Measurements from ENCODE around the gene NUAK1.

Gene NUAK1

DNA sequence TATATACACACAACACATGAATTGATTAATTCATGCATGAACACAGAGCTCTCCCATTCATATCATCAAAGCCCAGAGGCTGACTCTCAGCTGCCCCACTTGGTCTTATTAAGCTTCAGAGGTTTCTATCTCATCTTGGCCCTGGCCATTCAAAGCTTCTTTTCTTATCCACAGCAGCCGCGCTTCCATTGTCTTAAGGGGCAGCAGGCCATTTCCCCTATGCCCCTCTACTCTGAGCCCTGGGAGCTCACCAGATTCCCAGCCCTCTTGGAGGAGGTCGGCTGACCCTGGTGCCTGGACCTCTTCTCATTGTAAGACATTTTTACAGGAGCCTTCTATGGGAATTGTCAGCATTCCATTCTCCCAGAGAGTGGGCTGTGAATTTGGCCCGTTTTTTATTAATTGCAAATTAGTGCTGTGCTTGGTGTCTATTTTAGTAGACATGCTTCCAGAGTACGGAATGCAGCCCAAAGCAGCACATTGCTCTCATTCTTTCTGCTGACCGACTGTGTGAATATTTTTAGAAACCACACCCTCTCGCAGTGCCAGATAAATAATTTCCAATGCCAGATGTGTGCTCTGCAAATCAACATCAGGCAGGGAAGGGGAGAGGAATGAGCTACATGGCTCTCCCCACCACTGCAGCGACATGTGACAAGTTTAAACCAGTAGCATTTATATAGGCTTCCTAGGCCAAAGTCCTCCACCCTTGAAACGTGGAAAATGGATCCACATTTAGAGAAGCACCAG lies 58.5 kb downstream of the NUAK1 start:
- no peak for DNase-seq

- DNase-seq: no peak
Observed at GRCh38 chr12:106079148-106079738, 59.5 kb downstream of the NUAK1 start.

DNA sequence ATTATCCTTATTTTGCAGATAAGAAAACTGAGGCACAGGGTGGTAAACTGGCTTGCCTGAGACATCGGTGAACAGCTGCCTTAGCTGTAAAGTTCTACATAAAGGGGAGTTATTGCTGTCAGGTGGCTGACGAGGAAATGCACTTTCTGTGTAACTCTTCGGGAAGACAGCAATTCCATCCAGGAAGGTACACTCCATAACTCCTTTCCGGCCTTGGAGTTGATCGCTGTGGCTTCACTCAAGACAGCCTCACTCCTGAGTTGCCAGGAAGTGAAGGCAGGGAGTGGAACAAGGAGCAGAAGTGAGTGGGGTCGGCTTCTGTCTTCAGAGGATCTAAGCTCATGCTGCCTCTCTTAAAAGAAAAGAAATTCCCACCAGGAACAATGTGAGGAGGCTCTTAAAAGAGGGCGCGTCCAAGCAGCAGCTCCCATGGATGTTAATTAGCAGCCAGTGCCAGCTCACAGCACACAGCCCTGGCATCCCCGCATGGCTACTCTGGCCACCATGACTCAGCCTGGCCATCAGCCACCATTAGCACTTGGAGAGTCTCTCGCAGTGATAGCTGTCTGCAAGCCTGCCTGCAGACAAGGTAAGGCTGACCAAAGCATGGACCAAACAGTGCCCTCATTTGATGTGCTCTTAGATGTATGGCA lies 60.3 kb downstream of the NUAK1 start:
- DNase-seq: peak; percentile 60 to 85

- DNase-seq: no peak
Observed at GRCh38 chr12:106074706-106075392, 63.9 kb downstream of the NUAK1 start.

GRCh38 chr12:106074361-106074705 lies 64.4 kb downstream of the NUAK1 start:
- DNase-seq: no peak

- DNase-seq: no peak
Observed at GRCh38 chr12:106073179-106073578, 65.6 kb downstream of the NUAK1 start.

DNA sequence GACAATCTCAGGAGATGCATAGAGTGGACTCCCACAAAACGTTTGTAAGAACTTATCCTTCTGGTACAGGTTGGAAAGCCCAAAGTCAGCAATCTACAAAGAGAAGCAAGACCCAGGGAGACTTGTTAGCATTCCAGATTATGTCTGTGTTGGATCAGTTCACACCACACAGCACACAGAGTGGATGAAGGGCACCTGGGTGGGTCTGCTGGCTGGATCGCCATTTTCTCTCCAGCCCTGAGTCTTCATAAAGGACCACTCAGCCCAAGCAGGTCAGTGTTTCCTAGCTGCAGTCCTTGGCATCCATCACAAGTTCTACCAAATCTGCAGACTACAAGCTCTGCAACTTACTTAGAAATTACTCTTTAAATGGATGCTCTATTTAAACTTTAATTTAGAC lies 66.0 kb downstream of the NUAK1 start:
- no peak for DNase-seq

- DNase-seq: no peak
Observed at GRCh38 chr12:106071686-106072085, 67.1 kb downstream of the NUAK1 start.

GRCh38 chr12:106070611-106071010 lies 68.1 kb downstream of the NUAK1 start:
- DNase-seq: no peak

DNA sequence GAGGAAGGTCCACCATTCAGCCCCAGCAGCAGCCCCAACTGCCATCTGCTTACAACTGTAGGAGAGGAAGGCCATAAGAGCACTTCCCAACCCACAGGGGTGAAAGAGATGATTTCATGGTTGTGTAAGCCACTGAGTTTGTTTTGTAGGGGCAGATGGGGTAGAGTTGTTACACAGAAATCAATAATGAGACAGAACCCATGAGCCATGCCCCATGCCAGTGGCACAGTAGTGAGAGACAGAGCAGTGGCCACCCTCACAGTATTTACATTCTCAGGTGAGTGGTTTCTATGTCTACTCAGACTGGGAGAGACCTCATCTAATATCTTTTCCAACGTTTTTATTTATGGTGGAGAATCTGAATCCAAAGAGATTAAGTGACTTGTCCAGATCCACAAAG lies 68.6 kb downstream of the NUAK1 start:
- no peak for DNase-seq

DNA sequence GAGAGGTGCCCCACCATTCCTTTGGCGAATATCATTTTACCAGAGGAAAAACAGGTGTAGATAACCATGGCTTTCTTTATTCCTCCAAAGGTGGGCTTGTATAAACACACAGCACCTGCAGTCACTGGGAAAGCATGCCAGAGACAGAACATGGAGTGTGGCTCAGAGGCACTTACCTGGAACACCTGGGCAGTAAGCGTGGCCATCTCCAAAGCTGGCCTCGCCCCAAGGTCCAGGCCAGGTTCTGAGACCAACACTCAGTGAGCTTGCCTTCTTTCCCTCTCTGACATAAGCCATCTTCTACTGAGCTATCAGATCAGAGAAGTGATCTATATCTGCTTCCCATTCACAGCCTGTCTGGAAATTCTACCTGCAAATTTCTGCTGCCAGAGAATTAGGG lies 70.5 kb downstream of the NUAK1 start:
- DNase-seq: no peak

DNA sequence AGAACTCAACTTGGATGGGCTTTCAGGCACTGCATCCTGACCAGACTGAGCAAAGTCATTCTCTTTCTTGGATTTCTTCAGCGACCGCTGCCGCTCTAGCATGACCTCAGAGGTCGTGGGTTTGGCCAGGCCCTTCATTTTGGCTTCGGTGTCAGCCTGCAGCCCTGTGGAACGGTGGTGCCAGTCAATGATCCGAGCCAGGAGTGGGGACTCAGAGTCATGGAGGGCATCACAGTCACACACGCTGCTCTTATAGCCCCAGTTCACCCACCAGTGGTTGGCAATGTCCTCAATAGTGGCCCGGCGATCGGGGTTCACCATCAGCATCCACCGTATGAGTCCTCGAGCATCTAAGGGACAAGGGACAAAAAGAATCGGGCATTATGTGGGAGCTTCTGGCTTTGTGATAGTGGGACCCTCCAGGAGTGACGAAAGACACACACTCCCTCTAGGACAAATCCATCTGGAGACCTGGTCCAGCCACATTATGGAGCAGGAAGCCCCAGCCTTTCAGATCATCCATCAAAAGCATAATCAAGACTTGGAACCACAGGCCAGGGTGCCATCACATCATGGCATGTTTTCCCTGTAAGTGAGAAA lies 71.0 kb downstream of the NUAK1 start:
- DNase-seq: no peak

DNA sequence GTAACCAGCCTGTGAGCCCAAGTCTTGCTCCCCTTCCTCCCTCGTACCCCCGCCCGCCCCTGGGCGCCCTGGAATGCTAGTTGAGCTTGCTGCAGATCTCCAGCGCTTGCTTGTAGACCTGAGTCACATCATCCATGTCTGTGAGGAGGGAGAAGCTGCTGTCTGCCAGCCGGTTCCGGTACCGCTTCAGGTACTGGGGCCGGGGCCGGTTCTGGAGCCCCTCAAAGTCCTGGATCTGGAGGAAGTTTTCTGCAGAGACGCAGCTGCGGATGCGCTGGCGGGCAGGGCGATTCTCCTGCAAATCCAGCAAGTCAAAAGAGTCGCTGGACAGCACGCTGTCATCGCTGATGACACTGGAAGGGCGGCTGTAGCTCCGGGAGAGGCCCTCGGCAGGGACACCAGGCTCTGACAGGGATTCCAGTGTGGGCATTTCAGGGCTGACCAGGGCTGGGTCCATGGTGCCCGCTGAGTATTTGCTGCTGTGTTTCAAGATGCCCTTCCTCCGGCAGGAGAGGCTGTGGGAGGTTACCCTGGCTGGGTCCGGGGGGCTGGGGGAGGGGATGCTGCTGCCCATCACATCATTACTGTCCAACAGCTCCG lies 71.9 kb downstream of the NUAK1 start:
- no peak for DNase-seq

- no peak for DNase-seq
Observed at GRCh38 chr12:106066051-106066705, 72.6 kb downstream of the NUAK1 start.

GRCh38 chr12:106065506-106065905 lies 73.2 kb downstream of the NUAK1 start:
- DNase-seq: no peak

DNA sequence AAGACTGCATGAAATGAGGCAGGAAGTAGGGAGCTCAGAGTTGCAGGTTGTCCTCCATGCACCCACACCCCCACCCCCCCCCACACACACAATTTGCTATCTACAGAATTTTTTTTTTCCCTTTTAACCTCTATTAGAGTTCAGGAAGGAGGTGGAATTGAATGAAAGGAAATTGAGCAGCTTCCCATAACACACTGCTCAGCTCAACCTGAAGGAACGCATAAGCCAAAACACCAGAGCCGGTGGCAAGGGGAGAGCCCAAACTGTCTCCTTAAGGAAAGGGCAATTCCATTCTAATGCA lies 74.1 kb downstream of the NUAK1 start:
- no peak for DNase-seq

- DNase-seq: no peak
Observed at GRCh38 chr12:106063826-106064720, 74.7 kb downstream of the NUAK1 start.

DNA sequence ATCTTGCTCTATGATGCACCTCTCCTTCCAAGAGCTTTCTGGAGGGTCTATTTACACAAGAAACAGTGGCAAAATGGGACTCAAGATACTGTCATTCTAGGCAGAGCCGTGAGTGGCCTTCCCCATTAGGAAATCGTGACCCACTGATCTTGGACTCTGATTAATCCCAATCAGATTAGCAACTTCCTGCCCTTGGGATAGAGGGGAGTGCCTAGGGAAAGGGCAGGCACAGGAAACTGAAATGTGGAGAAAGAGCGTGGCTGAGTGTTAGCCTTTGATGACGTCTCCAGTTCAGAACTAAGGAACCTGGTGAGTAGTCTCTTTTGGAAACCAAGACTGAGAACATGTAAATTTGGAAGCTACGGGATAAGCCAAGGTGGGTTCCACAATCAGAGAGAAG lies 76.1 kb downstream of the NUAK1 start:
- DNase-seq: no peak

DNA sequence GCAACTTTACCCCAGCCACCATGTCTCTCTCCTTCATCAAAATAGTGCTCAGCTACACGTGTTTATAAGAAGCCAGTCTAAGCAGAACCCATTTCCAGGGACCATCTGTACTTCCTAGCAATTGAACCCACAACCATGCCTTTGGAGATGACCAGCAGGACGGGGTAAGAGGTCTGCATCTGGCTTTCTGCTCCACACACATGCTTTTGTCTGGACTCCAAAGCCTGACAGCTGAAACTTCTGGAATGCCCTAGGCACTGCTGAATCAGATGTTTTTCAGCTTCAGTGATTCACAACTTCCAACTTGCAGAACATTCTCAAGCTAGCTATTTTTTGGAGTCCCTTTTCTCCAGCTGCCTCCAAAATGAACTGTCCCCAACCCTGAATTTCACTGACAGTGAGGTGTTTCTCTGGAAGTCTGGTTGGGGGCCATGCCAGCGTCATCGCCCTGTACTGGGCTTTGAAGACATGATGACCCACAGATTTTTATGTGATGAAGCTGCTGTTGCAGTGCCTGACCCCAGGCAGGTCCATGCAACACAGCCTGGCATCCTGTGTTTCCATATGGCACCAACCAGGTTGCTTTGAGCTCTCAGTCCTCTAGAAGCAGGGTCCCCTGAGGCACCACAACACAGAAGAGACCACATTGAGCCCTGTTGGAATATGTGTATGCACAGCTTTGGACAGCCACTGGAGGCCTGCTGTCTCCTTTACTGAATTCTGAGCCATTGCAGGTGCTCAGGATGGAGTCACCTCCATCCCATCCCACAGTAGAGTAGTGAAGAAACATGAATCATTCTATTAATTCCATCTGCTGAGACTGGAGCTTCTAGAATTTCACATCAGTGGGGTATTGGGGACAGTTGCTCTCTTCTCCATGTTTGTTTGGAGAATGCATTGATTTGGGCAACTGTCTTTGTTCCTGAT lies 80.2 kb downstream of the NUAK1 start:
- no peak for DNase-seq

DNA sequence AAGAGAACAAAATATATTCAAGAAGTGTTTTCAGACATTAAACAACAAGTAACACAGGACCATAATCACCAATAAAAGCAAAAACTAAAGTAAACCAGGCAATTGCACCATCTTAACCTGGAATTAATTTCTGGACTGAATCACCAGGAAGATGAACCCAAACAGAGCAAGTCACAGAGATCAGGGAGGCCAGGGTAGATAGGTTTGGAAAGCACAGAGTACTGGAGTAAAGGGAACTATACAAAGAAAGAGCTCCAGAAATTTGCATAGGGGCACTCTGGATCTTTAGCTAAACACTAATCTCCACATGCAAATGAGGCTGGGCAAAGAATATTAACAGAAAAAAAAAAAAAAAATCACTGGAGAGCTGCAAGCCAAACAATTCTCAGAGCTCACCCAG lies 84.7 kb downstream of the NUAK1 start:
- DNase-seq: no peak
